ENCODE measurements around the gene TUBGCP6. TPM values are rescaled to one million over a fixed set of nuclear protein-coding genes. Genes with fewer than 3 reads are reported as not detected.

TUBGCP6 gene
- total and polyA plus RNA-seq, 2 experiments from 2014 or later: 18.6 to 47.1 TPM

DNA sequence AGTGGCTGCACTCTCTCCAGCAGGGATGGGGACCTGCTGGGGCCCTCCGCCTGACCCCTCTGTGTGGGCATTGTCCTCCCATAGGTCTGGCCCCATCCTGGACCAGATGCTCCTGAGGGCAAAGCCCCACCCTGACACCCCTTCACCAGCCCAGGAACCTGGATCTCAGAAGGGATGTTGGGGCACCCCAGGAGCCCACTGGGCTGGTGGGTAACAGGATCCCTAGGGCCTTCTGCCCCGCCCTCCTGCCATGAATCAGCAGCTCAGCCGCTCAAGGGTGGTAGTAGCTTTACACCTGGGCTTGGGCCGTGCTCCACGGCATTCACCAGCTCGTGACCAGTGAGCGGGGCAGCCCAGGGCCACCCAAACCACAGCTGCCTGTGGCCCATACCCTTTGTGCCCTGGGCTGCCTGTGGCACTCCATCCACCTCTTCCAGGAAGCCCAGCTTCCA is 17.7 kb upstream of the TUBGCP6 start:
- H3K4me2 ChIP-seq: peak overlapping the region; percentile 66; the same call in 1 of the 2 replicates
- Mint-ChIP-seq H3K27ac (no peak overlapping the region), H3K27me3 (ENCODE audit: insufficient read depth, low read depth, poor library complexity) (peaks cover 34% of the 10 kb centered on the region), H3K4me1 (peaks cover 6% of the 10 kb centered on the region; the same call in 2 of the 3 replicates), H3K36me3 (ENCODE audit: low read depth) (no peaks in the 10 kb centered on the region), H3K4me3 (peak overlapping the region; percentile 68), H3K9me3 (no peaks in the 10 kb centered on the region)
- DNase-seq (ENCODE audit: low spot score) (no peak), ATAC-seq (peak; percentile 10)
- no peaks in the 10 kb centered on the region for H3K36me3 ChIP-seq (ENCODE audit: insufficient read depth)
- no peaks in the 10 kb centered on the region for H3K79me2 ChIP-seq (replicated peaks; ENCODE audit: insufficient read depth)
- H3K27ac ChIP-seq (ENCODE audit: low read depth): no peak overlapping the region
- no peaks in the 10 kb centered on the region for H4K20me1 ChIP-seq (replicated peaks; ENCODE audit: insufficient read depth)
- no peaks in the 10 kb centered on the region for H3F3A ChIP-seq (replicated peaks; ENCODE audit: low read depth)
- peaks cover 39% of the 10 kb centered on the region for H3K27me3 ChIP-seq (ENCODE audit: insufficient read depth)
- no peaks in the 10 kb centered on the region for H3K9me2 ChIP-seq (ENCODE audit: insufficient read depth)
- peaks cover 7% of the 10 kb centered on the region for H3K4me1 ChIP-seq (ENCODE audit: insufficient read depth)
- H2AFZ ChIP-seq: no peak overlapping the region
- H3K4me3 ChIP-seq: peak overlapping the region; percentile 64; the same call in 1 of the 2 replicates
- TF ChIP-seq, protein P1, sequence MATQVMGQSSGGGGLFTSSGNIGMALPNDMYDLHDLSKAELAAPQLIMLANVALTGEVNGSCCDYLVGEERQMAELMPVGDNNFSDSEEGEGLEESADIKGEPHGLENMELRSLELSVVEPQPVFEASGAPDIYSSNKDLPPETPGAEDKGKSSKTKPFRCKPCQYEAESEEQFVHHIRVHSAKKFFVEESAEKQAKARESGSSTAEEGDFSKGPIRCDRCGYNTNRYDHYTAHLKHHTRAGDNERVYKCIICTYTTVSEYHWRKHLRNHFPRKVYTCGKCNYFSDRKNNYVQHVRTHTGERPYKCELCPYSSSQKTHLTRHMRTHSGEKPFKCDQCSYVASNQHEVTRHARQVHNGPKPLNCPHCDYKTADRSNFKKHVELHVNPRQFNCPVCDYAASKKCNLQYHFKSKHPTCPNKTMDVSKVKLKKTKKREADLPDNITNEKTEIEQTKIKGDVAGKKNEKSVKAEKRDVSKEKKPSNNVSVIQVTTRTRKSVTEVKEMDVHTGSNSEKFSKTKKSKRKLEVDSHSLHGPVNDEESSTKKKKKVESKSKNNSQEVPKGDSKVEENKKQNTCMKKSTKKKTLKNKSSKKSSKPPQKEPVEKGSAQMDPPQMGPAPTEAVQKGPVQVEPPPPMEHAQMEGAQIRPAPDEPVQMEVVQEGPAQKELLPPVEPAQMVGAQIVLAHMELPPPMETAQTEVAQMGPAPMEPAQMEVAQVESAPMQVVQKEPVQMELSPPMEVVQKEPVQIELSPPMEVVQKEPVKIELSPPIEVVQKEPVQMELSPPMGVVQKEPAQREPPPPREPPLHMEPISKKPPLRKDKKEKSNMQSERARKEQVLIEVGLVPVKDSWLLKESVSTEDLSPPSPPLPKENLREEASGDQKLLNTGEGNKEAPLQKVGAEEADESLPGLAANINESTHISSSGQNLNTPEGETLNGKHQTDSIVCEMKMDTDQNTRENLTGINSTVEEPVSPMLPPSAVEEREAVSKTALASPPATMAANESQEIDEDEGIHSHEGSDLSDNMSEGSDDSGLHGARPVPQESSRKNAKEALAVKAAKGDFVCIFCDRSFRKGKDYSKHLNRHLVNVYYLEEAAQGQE (IDR thresholded peaks at IDR 0.05; ENCODE audit: unreplicated experiment): no peak
- TF ChIP-seq CREB1 (CRISPR knock-in tag; IDR thresholded peaks at IDR 0.05; ENCODE audit: low read depth) (no peak), EZH2phosphoT487 (IDR thresholded peaks at IDR 0.05; ENCODE audit: unreplicated experiment) (no peak), EZH2 (IDR thresholded peaks at IDR 0.05; ENCODE audit: low read depth, unreplicated experiment) (no peak), POLR2AphosphoS5 (IDR thresholded peaks at IDR 0.05; ENCODE audit: low read depth) (no peak), ZNF331 (CRISPR knock-in tag; IDR thresholded peaks at IDR 0.05; ENCODE audit: low read depth) (no peak), STAT1 (IDR thresholded peaks at IDR 0.05; ENCODE audit: unreplicated experiment) (no peak), ZNF114 (CRISPR knock-in tag; IDR thresholded peaks at IDR 0.05) (no peak), JUNB (IDR thresholded peaks at IDR 0.05; ENCODE audit: unreplicated experiment) (no peak), NANOG (IDR thresholded peaks at IDR 0.05; ENCODE audit: borderline replicate concordance) (no peak)
- TF ChIP-seq, protein P2, sequence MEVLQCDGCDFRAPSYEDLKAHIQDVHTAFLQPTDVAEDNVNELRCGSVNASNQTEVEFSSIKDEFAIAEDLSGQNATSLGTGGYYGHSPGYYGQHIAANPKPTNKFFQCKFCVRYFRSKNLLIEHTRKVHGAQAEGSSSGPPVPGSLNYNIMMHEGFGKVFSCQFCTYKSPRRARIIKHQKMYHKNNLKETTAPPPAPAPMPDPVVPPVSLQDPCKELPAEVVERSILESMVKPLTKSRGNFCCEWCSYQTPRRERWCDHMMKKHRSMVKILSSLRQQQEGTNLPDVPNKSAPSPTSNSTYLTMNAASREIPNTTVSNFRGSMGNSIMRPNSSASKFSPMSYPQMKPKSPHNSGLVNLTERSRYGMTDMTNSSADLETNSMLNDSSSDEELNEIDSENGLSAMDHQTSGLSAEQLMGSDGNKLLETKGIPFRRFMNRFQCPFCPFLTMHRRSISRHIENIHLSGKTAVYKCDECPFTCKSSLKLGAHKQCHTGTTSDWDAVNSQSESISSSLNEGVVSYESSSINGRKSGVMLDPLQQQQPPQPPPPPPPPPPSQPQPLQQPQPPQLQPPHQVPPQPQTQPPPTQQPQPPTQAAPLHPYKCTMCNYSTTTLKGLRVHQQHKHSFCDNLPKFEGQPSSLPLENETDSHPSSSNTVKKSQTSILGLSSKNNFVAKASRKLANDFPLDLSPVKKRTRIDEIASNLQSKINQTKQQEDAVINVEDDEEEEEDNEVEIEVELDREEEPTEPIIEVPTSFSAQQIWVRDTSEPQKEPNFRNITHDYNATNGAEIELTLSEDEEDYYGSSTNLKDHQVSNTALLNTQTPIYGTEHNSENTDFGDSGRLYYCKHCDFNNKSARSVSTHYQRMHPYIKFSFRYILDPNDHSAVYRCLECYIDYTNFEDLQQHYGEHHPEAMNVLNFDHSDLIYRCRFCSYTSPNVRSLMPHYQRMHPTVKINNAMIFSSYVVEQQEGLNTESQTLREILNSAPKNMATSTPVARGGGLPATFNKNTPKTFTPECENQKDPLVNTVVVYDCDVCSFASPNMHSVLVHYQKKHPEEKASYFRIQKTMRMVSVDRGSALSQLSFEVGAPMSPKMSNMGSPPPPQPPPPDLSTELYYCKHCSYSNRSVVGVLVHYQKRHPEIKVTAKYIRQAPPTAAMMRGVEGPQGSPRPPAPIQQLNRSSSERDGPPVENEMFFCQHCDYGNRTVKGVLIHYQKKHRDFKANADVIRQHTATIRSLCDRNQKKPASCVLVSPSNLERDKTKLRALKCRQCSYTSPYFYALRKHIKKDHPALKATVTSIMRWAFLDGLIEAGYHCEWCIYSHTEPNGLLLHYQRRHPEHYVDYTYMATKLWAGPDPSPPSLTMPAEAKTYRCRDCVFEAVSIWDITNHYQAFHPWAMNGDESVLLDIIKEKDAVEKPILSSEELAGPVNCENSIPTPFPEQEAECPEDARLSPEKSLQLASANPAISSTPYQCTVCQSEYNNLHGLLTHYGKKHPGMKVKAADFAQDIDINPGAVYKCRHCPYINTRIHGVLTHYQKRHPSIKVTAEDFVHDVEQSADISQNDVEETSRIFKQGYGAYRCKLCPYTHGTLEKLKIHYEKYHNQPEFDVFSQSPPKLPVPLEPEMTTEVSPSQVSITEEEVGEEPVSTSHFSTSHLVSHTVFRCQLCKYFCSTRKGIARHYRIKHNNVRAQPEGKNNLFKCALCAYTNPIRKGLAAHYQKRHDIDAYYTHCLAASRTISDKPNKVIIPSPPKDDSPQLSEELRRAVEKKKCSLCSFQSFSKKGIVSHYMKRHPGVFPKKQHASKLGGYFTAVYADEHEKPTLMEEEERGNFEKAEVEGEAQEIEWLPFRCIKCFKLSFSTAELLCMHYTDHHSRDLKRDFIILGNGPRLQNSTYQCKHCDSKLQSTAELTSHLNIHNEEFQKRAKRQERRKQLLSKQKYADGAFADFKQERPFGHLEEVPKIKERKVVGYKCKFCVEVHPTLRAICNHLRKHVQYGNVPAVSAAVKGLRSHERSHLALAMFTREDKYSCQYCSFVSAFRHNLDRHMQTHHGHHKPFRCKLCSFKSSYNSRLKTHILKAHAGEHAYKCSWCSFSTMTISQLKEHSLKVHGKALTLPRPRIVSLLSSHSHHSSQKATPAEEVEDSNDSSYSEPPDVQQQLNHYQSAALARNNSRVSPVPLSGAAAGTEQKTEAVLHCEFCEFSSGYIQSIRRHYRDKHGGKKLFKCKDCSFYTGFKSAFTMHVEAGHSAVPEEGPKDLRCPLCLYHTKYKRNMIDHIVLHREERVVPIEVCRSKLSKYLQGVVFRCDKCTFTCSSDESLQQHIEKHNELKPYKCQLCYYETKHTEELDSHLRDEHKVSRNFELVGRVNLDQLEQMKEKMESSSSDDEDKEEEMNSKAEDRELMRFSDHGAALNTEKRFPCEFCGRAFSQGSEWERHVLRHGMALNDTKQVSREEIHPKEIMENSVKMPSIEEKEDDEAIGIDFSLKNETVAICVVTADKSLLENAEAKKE (CRISPR knock-in tag; IDR thresholded peaks at IDR 0.05): no peak
- TF ChIP-seq, protein P3, sequence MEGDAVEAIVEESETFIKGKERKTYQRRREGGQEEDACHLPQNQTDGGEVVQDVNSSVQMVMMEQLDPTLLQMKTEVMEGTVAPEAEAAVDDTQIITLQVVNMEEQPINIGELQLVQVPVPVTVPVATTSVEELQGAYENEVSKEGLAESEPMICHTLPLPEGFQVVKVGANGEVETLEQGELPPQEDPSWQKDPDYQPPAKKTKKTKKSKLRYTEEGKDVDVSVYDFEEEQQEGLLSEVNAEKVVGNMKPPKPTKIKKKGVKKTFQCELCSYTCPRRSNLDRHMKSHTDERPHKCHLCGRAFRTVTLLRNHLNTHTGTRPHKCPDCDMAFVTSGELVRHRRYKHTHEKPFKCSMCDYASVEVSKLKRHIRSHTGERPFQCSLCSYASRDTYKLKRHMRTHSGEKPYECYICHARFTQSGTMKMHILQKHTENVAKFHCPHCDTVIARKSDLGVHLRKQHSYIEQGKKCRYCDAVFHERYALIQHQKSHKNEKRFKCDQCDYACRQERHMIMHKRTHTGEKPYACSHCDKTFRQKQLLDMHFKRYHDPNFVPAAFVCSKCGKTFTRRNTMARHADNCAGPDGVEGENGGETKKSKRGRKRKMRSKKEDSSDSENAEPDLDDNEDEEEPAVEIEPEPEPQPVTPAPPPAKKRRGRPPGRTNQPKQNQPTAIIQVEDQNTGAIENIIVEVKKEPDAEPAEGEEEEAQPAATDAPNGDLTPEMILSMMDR (conservative IDR thresholded peaks at IDR 0.05; ENCODE audit: low read depth in 2 of 2): no peak
- TF ChIP-seq, protein P4, sequence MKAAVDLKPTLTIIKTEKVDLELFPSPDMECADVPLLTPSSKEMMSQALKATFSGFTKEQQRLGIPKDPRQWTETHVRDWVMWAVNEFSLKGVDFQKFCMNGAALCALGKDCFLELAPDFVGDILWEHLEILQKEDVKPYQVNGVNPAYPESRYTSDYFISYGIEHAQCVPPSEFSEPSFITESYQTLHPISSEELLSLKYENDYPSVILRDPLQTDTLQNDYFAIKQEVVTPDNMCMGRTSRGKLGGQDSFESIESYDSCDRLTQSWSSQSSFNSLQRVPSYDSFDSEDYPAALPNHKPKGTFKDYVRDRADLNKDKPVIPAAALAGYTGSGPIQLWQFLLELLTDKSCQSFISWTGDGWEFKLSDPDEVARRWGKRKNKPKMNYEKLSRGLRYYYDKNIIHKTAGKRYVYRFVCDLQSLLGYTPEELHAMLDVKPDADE (IDR thresholded peaks at IDR 0.05): no peak
